GM23338 (cell line): ENCODE data around the gene EXOSC5. TPM values are rescaled to one million over a fixed set of nuclear protein-coding genes. Genes with fewer than 3 reads are reported as not detected.

ENCODE experiments used
- ATAC-seq: fragments of 200-7000 bp; cut with Tn5 transposase; 3 replicates; pipeline ENCODE4 v1.9.1; 2020
- DNase-seq: peaks from one replicate; pipeline ENCODE4 v3.0.0-alpha.2; 2015; ENCODE audit warnings: low spot score
- H2AFZ ChIP-seq: fragments of 200-600 bp; sonication (generic); 2 replicates; pipeline ENCODE4 v1.8.0; 2016; ENCODE audit warnings: antibody characterized with exemption, mild to moderate bottlenecking, moderate library complexity
- H3F3A ChIP-seq: fragments of 200-600 bp; sonication (generic); replicated peaks from 2 replicates; pipeline ENCODE4 v1.8.0; 2017; ENCODE audit warnings: antibody characterized with exemption, mixed run types, low read depth
- H3K27ac ChIP-seq: fragments of 200-600 bp; sonication (generic); 2 replicates; pipeline ENCODE4 v1.6.1; 2016; ENCODE audit warnings: low read depth
- H3K27me3 ChIP-seq: fragments of 200-600 bp; sonication (generic); 2 replicates; pipeline ENCODE4 v1.8.0; 2016; ENCODE audit warnings: mild to moderate bottlenecking, mixed run types, moderate library complexity; ENCODE audit not compliant: insufficient read depth
- H3K36me3 ChIP-seq: fragments of 200-600 bp; sonication (generic); 2 replicates; pipeline ENCODE4 v1.8.0; 2016; ENCODE audit warnings: mild to moderate bottlenecking; ENCODE audit not compliant: insufficient read depth
- H3K4me1 ChIP-seq: fragments of 200-600 bp; sonication (generic); 2 replicates; pipeline ENCODE4 v1.8.0; 2016; ENCODE audit warnings: mild to moderate bottlenecking, moderate library complexity; ENCODE audit not compliant: insufficient read depth
- H3K4me2 ChIP-seq: fragments of 200-600 bp; sonication (generic); 2 replicates; pipeline ENCODE4 v1.7.1; 2017; ENCODE audit warnings: mixed run types
- H3K4me3 ChIP-seq: fragments of 200-600 bp; sonication (generic); 2 replicates; pipeline ENCODE4 v1.6.1; 2016; ENCODE audit warnings: mixed run types
- H3K79me2 ChIP-seq: fragments of 200-600 bp; sonication (generic); replicated peaks from 2 replicates; pipeline ENCODE4 v1.8.0; 2017; ENCODE audit warnings: mild to moderate bottlenecking; ENCODE audit not compliant: insufficient read depth
- H3K9me2 ChIP-seq: fragments of 200-600 bp; sonication (generic); 2 replicates; pipeline ENCODE4 v1.8.0; 2017; ENCODE audit not compliant: insufficient read depth
- H4K20me1 ChIP-seq: fragments of 200-600 bp; sonication (generic); replicated peaks from 2 replicates; pipeline ENCODE4 v1.8.0; 2017; ENCODE audit warnings: mild to moderate bottlenecking; ENCODE audit not compliant: insufficient read depth
- H3K27ac Mint-ChIP-seq: 2 replicates; pipeline ENCODE4 v1.8.0; 2020; ENCODE audit warnings: inconsistent platforms, mild to moderate bottlenecking, moderate library complexity, mixed read lengths
- H3K27me3 Mint-ChIP-seq: 3 replicates; pipeline ENCODE4 v1.8.0; 2022; ENCODE audit warnings: low read depth, mild to moderate bottlenecking, moderate library complexity, mixed read lengths, inconsistent platforms; ENCODE audit not compliant: insufficient read depth, poor library complexity
- H3K36me3 Mint-ChIP-seq: 3 replicates; pipeline ENCODE4 v1.8.0; 2021; ENCODE audit warnings: low read depth, mild to moderate bottlenecking, inconsistent platforms, moderate library complexity, mixed read lengths
- H3K4me1 Mint-ChIP-seq: 3 replicates; pipeline ENCODE4 v1.8.0; 2020; ENCODE audit warnings: mild to moderate bottlenecking, inconsistent platforms, mixed read lengths
- H3K4me3 Mint-ChIP-seq: 3 replicates; pipeline ENCODE4 v1.8.0; 2021; ENCODE audit warnings: moderate library complexity, mild to moderate bottlenecking, inconsistent platforms, mixed read lengths
- H3K9me3 Mint-ChIP-seq: 3 replicates; pipeline ENCODE4 v1.8.0; 2020; ENCODE audit warnings: moderate library complexity, mild to moderate bottlenecking, inconsistent platforms, mixed read lengths
- CREB1 ChIP-seq: fragments of 250-450 bp; sonication (Bioruptor Pico); IDR thresholded peaks from 2 replicates; pipeline ENCODE4 v1.5.0; 2020; ENCODE audit warnings: low read depth, mild to moderate bottlenecking, moderate library complexity
- EZH2 ChIP-seq: fragments of 200-600 bp; sonication (generic); IDR thresholded peaks from one replicate; pipeline ENCODE4 v1.8.0; 2017; ENCODE audit warnings: antibody characterized with exemption, mild to moderate bottlenecking, low read depth; ENCODE audit not compliant: unreplicated experiment
- EZH2phosphoT487 ChIP-seq: fragments of 200-600 bp; sonication (generic); IDR thresholded peaks from one replicate; pipeline ENCODE4 v1.8.1; 2018; ENCODE audit warnings: antibody characterized with exemption; ENCODE audit not compliant: unreplicated experiment
- JUNB ChIP-seq: IDR thresholded peaks from one replicate; pipeline ENCODE4 v1.6.1; 2016; ENCODE audit warnings: antibody characterized with exemption; ENCODE audit not compliant: unreplicated experiment
- POLR2AphosphoS5 ChIP-seq: IDR thresholded peaks from 2 replicates; pipeline ENCODE4 v1.6.1; 2016; ENCODE audit warnings: antibody characterized with exemption, low read depth
- STAT1 ChIP-seq: IDR thresholded peaks from one replicate; pipeline ENCODE4 v1.6.1; 2016; ENCODE audit warnings: antibody characterized with exemption; ENCODE audit not compliant: unreplicated experiment
- polyA plus RNA-seq: library from polyadenylated mRNA; unstranded; fragments of >200 nt; fragmentation: Nextera tagmentation; extraction: Ambion mirVana; gene quantifications from 2 replicates; pipeline ENCODE4 v1.2.1, GENCODE V29; 2016
- total RNA-seq: library from RNA; depleted of rRNA; stranded (reverse); fragments of >200 nt; shearing (Covaris generic); gene quantifications from 2 replicates; pipeline ENCODE4 v1.2.3, GENCODE V29; 2014
- TF ChIP-seq, protein P1 (sequence below), 2 experiments: fragments of 200-600 bp in 1 of 2; sonication (generic) in 1 of 2; conservative IDR thresholded peaks; 2 replicates each; pipeline versions ENCODE4 v1.5.1 to v1.6.1; 2016 to 2017; ENCODE audit warnings: antibody characterized with exemption in 2 of 2, low read depth in 2 of 2, mild to moderate bottlenecking in 2 of 2, moderate library complexity in 1 of 2
- TF ChIP-seq, protein P2 (sequence below): fragments of 250-450 bp; sonication (Bioruptor Pico); IDR thresholded peaks from 2 replicates; pipeline ENCODE4 v1.5.0; 2020; ENCODE audit warnings: mild to moderate bottlenecking, moderate library complexity
- TF ChIP-seq, protein P3 (sequence below): IDR thresholded peaks from one replicate; pipeline ENCODE4 v1.6.1; 2018; ENCODE audit warnings: antibody characterized with exemption; ENCODE audit not compliant: unreplicated experiment
- TF ChIP-seq, protein P4 (sequence below): IDR thresholded peaks from 2 replicates; pipeline ENCODE4 v1.6.1; 2016; ENCODE audit warnings: antibody characterized with exemption

EXOSC5 gene
- total and polyA plus RNA-seq, 2 experiments from 2014 or later: 65.1 to 125 TPM

DNA sequence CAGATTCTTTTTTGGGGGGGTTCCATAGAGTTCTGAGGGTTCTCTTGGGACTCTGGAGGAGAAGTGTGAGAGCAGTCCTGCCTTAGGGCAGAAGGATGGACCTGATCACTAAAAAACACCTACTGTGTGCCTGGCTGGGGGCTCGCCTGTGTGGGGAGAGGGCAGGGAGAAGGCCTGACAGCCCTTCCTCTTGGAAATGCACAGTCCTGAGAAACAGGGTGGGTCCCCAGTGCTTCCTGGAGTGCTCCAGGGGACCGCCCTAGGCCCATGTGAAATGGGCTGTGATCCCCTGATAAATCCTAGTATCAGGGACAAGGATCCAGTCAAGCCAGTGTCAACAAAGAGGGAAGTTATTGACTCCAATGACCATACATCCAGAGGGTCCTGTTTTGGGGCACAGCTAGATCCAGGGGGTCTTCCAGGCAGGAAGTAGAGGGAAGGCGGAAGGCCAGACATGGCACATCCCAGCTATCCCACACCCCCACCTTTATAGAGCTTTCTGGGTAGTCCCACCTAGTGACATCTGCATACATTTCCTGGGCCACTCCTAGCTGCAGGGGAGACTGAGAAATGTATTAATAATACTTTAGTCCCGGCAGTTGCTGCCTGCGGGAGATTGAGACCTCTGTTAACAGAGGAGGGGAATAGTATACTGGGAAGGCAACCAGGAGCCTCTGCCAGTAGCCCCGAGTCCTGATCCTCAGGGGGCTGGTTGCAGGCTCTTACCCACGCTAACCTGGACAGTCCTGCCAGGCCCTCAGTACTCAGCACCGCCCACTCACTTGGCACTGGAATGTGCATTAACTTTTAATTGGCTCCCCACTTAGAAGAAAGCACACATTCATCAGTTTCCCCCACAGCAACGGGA, 14.2 kb upstream of the EXOSC5 start:
- DNase-seq (no peak), ATAC-seq (no peak)
- Histone ChIP-seq H3F3A (peaks cover 7% of the 10 kb centered on the region; the same call in 1 of the 2 replicates), H3K36me3 (no peaks in the 10 kb centered on the region), H3K9me2 (no peaks in the 10 kb centered on the region), H4K20me1 (no peaks in the 10 kb centered on the region), H2AFZ (no peak overlapping the region), H3K4me2 (no peak overlapping the region), H3K27me3 (no peaks in the 10 kb centered on the region), H3K4me1 (no peaks in the 10 kb centered on the region), H3K27ac (no peak overlapping the region), H3K4me3 (no peak overlapping the region), H3K79me2 (no peaks in the 10 kb centered on the region)
- H3K4me1 Mint-ChIP-seq: peaks cover 8% of the 10 kb centered on the region
- H3K27me3 Mint-ChIP-seq: peaks cover 10% of the 10 kb centered on the region
- TF ChIP-seq CREB1 (CRISPR knock-in tag): no peak
- TF ChIP-seq EZH2phosphoT487: no peak
- TF ChIP-seq, protein P1, sequence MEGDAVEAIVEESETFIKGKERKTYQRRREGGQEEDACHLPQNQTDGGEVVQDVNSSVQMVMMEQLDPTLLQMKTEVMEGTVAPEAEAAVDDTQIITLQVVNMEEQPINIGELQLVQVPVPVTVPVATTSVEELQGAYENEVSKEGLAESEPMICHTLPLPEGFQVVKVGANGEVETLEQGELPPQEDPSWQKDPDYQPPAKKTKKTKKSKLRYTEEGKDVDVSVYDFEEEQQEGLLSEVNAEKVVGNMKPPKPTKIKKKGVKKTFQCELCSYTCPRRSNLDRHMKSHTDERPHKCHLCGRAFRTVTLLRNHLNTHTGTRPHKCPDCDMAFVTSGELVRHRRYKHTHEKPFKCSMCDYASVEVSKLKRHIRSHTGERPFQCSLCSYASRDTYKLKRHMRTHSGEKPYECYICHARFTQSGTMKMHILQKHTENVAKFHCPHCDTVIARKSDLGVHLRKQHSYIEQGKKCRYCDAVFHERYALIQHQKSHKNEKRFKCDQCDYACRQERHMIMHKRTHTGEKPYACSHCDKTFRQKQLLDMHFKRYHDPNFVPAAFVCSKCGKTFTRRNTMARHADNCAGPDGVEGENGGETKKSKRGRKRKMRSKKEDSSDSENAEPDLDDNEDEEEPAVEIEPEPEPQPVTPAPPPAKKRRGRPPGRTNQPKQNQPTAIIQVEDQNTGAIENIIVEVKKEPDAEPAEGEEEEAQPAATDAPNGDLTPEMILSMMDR (conservative IDR thresholded peaks at IDR 0.05; ENCODE audit: low read depth in 2 of 2): no peak
- TF ChIP-seq POLR2AphosphoS5: no peak
- TF ChIP-seq, protein P2, sequence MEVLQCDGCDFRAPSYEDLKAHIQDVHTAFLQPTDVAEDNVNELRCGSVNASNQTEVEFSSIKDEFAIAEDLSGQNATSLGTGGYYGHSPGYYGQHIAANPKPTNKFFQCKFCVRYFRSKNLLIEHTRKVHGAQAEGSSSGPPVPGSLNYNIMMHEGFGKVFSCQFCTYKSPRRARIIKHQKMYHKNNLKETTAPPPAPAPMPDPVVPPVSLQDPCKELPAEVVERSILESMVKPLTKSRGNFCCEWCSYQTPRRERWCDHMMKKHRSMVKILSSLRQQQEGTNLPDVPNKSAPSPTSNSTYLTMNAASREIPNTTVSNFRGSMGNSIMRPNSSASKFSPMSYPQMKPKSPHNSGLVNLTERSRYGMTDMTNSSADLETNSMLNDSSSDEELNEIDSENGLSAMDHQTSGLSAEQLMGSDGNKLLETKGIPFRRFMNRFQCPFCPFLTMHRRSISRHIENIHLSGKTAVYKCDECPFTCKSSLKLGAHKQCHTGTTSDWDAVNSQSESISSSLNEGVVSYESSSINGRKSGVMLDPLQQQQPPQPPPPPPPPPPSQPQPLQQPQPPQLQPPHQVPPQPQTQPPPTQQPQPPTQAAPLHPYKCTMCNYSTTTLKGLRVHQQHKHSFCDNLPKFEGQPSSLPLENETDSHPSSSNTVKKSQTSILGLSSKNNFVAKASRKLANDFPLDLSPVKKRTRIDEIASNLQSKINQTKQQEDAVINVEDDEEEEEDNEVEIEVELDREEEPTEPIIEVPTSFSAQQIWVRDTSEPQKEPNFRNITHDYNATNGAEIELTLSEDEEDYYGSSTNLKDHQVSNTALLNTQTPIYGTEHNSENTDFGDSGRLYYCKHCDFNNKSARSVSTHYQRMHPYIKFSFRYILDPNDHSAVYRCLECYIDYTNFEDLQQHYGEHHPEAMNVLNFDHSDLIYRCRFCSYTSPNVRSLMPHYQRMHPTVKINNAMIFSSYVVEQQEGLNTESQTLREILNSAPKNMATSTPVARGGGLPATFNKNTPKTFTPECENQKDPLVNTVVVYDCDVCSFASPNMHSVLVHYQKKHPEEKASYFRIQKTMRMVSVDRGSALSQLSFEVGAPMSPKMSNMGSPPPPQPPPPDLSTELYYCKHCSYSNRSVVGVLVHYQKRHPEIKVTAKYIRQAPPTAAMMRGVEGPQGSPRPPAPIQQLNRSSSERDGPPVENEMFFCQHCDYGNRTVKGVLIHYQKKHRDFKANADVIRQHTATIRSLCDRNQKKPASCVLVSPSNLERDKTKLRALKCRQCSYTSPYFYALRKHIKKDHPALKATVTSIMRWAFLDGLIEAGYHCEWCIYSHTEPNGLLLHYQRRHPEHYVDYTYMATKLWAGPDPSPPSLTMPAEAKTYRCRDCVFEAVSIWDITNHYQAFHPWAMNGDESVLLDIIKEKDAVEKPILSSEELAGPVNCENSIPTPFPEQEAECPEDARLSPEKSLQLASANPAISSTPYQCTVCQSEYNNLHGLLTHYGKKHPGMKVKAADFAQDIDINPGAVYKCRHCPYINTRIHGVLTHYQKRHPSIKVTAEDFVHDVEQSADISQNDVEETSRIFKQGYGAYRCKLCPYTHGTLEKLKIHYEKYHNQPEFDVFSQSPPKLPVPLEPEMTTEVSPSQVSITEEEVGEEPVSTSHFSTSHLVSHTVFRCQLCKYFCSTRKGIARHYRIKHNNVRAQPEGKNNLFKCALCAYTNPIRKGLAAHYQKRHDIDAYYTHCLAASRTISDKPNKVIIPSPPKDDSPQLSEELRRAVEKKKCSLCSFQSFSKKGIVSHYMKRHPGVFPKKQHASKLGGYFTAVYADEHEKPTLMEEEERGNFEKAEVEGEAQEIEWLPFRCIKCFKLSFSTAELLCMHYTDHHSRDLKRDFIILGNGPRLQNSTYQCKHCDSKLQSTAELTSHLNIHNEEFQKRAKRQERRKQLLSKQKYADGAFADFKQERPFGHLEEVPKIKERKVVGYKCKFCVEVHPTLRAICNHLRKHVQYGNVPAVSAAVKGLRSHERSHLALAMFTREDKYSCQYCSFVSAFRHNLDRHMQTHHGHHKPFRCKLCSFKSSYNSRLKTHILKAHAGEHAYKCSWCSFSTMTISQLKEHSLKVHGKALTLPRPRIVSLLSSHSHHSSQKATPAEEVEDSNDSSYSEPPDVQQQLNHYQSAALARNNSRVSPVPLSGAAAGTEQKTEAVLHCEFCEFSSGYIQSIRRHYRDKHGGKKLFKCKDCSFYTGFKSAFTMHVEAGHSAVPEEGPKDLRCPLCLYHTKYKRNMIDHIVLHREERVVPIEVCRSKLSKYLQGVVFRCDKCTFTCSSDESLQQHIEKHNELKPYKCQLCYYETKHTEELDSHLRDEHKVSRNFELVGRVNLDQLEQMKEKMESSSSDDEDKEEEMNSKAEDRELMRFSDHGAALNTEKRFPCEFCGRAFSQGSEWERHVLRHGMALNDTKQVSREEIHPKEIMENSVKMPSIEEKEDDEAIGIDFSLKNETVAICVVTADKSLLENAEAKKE (CRISPR knock-in tag): no peak
- TF ChIP-seq, protein P3, sequence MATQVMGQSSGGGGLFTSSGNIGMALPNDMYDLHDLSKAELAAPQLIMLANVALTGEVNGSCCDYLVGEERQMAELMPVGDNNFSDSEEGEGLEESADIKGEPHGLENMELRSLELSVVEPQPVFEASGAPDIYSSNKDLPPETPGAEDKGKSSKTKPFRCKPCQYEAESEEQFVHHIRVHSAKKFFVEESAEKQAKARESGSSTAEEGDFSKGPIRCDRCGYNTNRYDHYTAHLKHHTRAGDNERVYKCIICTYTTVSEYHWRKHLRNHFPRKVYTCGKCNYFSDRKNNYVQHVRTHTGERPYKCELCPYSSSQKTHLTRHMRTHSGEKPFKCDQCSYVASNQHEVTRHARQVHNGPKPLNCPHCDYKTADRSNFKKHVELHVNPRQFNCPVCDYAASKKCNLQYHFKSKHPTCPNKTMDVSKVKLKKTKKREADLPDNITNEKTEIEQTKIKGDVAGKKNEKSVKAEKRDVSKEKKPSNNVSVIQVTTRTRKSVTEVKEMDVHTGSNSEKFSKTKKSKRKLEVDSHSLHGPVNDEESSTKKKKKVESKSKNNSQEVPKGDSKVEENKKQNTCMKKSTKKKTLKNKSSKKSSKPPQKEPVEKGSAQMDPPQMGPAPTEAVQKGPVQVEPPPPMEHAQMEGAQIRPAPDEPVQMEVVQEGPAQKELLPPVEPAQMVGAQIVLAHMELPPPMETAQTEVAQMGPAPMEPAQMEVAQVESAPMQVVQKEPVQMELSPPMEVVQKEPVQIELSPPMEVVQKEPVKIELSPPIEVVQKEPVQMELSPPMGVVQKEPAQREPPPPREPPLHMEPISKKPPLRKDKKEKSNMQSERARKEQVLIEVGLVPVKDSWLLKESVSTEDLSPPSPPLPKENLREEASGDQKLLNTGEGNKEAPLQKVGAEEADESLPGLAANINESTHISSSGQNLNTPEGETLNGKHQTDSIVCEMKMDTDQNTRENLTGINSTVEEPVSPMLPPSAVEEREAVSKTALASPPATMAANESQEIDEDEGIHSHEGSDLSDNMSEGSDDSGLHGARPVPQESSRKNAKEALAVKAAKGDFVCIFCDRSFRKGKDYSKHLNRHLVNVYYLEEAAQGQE: no peak
- TF ChIP-seq, protein P4, sequence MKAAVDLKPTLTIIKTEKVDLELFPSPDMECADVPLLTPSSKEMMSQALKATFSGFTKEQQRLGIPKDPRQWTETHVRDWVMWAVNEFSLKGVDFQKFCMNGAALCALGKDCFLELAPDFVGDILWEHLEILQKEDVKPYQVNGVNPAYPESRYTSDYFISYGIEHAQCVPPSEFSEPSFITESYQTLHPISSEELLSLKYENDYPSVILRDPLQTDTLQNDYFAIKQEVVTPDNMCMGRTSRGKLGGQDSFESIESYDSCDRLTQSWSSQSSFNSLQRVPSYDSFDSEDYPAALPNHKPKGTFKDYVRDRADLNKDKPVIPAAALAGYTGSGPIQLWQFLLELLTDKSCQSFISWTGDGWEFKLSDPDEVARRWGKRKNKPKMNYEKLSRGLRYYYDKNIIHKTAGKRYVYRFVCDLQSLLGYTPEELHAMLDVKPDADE: no peak
- no peak for TF ChIP-seq EZH2
- no peak for TF ChIP-seq STAT1
- TF ChIP-seq JUNB: no peak
- peaks cover 7% of the 10 kb centered on the region; the same call in 2 of the 3 replicates for H3K36me3 Mint-ChIP-seq
- no peak overlapping the region for H3K27ac Mint-ChIP-seq
- H3K4me3 Mint-ChIP-seq: no peak overlapping the region
- H3K9me3 Mint-ChIP-seq: no peaks in the 10 kb centered on the region
